Diencephalon (tissue), 1 donor: ENCODE results near the gene FMO3. TPM values are rescaled to one million over a fixed set of nuclear protein-coding genes. Genes with fewer than 3 reads are reported as not detected.

Source experiments
- small RNA-seq: library from RNA; depleted of rRNA; stranded (forward); fragments of <200 nt; gene quantifications from one replicate; pipeline ENCODE3, GENCODE V24; 2014
- total RNA-seq: library from RNA; depleted of rRNA; stranded (reverse); fragments of >200 nt; gene quantifications from one replicate; pipeline ENCODE4 v1.2.3, GENCODE V29; 2014

Gene FMO3
- 1.2 TPM for total RNA-seq

DNA sequence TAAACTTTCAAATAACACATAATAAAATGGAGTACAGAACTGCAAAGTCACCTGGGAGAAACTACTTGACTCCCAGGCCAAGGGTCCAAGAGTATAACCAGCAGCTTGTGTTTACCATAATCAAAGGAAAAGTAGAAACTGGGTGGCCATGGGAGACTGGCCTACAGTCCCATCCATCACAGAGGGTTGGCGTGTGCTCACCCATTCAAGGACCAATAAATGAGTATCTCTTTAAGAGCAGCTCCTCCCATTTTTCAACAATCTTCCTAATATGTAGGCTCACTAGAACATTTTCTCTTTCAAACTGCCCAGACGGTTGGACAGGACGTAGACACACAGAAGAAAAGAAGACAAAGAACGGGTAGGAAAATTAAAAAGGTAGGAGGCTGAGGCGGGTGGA, at the start of gene FMO3:
Gene FMO3 (plus strand): TSS at position 302 of the 400 bp plus-strand sequence. CDS start 1,754 bp downstream, outside the sequence.

Small RNAs within 50 kb of the gene (small RNA-seq; reads per million reads assigned to genes)
- gene MIR1295A, result 0.23 reads per million

Other genes with a start within 250 kb of the FMO3 start
- gene MROH9, start 155.4 kb upstream of the FMO3 start, total RNA-seq, result not detected
- 1.2 TPM for gene FMO2, start 94.4 kb downstream of the FMO3 start, total RNA-seq
- gene FMO1, start 157.6 kb downstream of the FMO3 start, total RNA-seq, result 2.3 TPM
- 0.46 TPM for gene FMO4, start 223.3 kb downstream of the FMO3 start, total RNA-seq